NOMO-1 treated with dmso at 0.1 percent for 144 hours (cell line): ENCODE results near the gene RFLNA.

ENCODE experiments used
- DNase-seq: peaks from one replicate; lab custom pipeline; 2025; ENCODE audit not compliant: unreplicated experiment; lab: John Stamatoyannopoulos, UW

RFLNA gene

GRCh38 chr12:124294780-124295341 lies at the start of gene RFLNA:
TSS of gene RFLNA (plus strand) at chr12:124295093. CDS start at chr12:124295430, 337 bp downstream.
- DNase-seq = no peak

- DNase-seq = no peak
Observed at GRCh38 chr12:124247331-124247730, 47.6 kb upstream of the RFLNA start.

GRCh38 chr12:124248941-124249825 lies 45.7 kb upstream of the RFLNA start:
- DNase-seq = no peak

GRCh38 chr12:124251186-124251585 lies 43.7 kb upstream of the RFLNA start:
- DNase-seq = no peak

GRCh38 chr12:124252964-124253363 lies 41.9 kb upstream of the RFLNA start:
- DNase-seq = no peak

- no peak for DNase-seq
Observed at GRCh38 chr12:124254126-124254525, 40.8 kb upstream of the RFLNA start.

GRCh38 chr12:124259154-124260066 lies 35.5 kb upstream of the RFLNA start:
- DNase-seq = peak; percentile 41

GRCh38 chr12:124261885-124262284 lies 33.0 kb upstream of the RFLNA start:
- DNase-seq = no peak

GRCh38 chr12:124264089-124264795 lies 30.7 kb upstream of the RFLNA start:
- no peak for DNase-seq

GRCh38 chr12:124264879-124265278 lies 30.0 kb upstream of the RFLNA start:
- no peak for DNase-seq

GRCh38 chr12:124267205-124267778 lies 27.6 kb upstream of the RFLNA start:
- DNase-seq = no peak

- DNase-seq = no peak
Observed at GRCh38 chr12:124270671-124271070, 24.2 kb upstream of the RFLNA start.

GRCh38 chr12:124273630-124274029 lies 21.3 kb upstream of the RFLNA start:
- DNase-seq = peak; percentile 43

- DNase-seq = no peak
Observed at GRCh38 chr12:124276337-124276736, 18.6 kb upstream of the RFLNA start.

- no peak for DNase-seq
Observed at GRCh38 chr12:124277394-124278241, 17.3 kb upstream of the RFLNA start.

GRCh38 chr12:124278389-124279101 lies 16.3 kb upstream of the RFLNA start:
- DNase-seq = no peak

- no peak for DNase-seq
Observed at GRCh38 chr12:124279315-124279714, 15.6 kb upstream of the RFLNA start.

GRCh38 chr12:124279846-124280360 lies 15.0 kb upstream of the RFLNA start:
- no peak for DNase-seq

GRCh38 chr12:124281309-124281708 lies 13.6 kb upstream of the RFLNA start:
- DNase-seq = no peak
